SU-DHL-6 (cell line): ENCODE measurements around the gene SDK1.

Experiments used
- CTCF ChIP-seq: fragments of 200-600 bp; sonication (generic); IDR thresholded peaks from one replicate; pipeline ENCODE4 v1.5.1; 2017; ENCODE audit warnings: antibody characterized with exemption, mild to moderate bottlenecking, low read length, moderate library complexity; ENCODE audit not compliant: insufficient read depth, poor library complexity, severe bottlenecking
- EZH2phosphoT487 ChIP-seq: fragments of 200-600 bp; sonication (generic), shearing (Covaris generic); conservative IDR thresholded peaks from 2 replicates; pipeline ENCODE4 v1.6.1; 2018; ENCODE audit warnings: mild to moderate bottlenecking, antibody characterized with exemption, low read length, moderate library complexity, mixed read lengths

GRCh38 chr7:3971323-3971722 is 670.3 kb downstream of the SDK1 start:
- TF ChIP-seq EZH2phosphoT487 = no peak
- TF ChIP-seq CTCF = no peak
